Measurements from ENCODE around the gene NOTCH2.
"Not testable (repeated sequence)": the region's sequence is repeated elsewhere in the genome, so short reads cannot be mapped to it uniquely, and the experiment has no call there.

NOTCH2 gene

DNA sequence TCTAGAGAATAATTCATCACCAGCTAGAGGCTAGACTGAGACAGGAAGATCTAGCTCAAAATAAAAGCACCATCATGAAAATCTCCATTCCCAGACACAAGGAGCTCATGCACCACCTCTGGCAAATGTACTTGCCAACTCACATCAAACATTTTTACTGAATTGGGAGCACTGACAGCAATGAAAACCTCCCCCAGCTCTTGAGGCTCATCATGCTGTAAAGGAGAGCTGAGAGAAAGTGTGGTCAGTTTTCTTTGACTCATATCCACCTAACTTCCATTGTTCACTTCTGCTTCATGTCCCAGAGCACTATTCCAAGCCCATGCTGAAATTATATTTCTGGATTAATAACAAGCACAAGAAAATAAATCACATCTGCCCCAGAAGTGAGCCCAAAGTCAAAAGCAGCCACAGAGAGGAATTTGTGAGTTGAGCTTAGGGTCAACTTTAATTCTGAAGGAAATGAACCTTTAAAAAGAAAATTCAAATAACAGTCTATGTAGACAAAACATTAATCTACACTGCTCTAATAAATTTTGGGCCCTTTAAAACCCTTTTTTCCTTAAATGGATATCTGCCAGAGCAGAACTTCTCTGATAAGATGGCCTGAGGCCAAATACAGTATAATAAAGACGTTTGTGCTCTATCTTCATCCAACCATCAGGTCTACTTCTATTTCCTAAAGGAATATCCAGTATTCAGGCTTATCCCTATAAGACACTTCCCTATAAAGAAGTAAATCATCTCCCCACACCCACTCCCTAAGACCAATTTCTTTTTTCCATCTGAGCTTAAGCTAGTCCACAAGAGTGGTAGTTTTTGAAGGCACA, 87.3 kb downstream of the NOTCH2 start:
- no peak overlapping the region for H2BK5ac ChIP-seq (ENCODE audit: low read length)
- no peak overlapping the region for H4K8ac ChIP-seq (ENCODE audit: low read depth, low read length)
- no peak overlapping the region for H3K27ac ChIP-seq (replicated peaks; ENCODE audit: low read length)
- no peak overlapping the region for H3K4me2 ChIP-seq (ENCODE audit: insufficient read depth, low read length, poor library complexity, severe bottlenecking)
- no peak overlapping the region for H3K9ac ChIP-seq (ENCODE audit: low read depth, low read length, poor library complexity)
- H2BK12ac ChIP-seq (ENCODE audit: low read length) = no peak overlapping the region
- H3K79me1 ChIP-seq (ENCODE audit: low read depth, low read length) = peaks cover 2% of the 10 kb centered on the region
- H3K18ac ChIP-seq (ENCODE audit: low read length) = no peak overlapping the region
- no peak overlapping the region for H3K14ac ChIP-seq (ENCODE audit: low read length)
- no peak overlapping the region for H2BK120ac ChIP-seq (ENCODE audit: low read depth, low read length)
- H3K9me3 ChIP-seq (replicated peaks in 1 of 2; ENCODE audit: control insufficient read depth in 2 of 2, insufficient read depth in 1 of 2, low read depth in 1 of 2, low read length in 2 of 2) = no peaks in the 10 kb centered on the region
- no peak for DNase-seq (ENCODE audit: low spot score)
- no peak overlapping the region for H2BK15ac ChIP-seq (ENCODE audit: low read length)
- no peak overlapping the region for H2AK5ac ChIP-seq (ENCODE audit: low read depth, low read length)
- H3K4me1 ChIP-seq (ENCODE audit: control insufficient read depth in 2 of 2, insufficient read depth in 1 of 2, low read depth in 1 of 2, low read length in 2 of 2) = no peaks in the 10 kb centered on the region
- H3K23ac ChIP-seq (ENCODE audit: low read depth, low read length, poor library complexity) = no peak overlapping the region
- WGBS, 2 donors (ENCODE audit: extremely low coverage in 2 of 2, insufficient read length in 2 of 2, insufficient replicate concordance in 1 of 2) = no CpG with 5 or more reads among the region's 1 CpG
- no peak overlapping the region for H3K4ac ChIP-seq (ENCODE audit: low read length)
- H3K4me3 ChIP-seq (ENCODE audit: low read length in 2 of 2) = no peak overlapping the region
- H2AFZ ChIP-seq (ENCODE audit: low read length) = no peak overlapping the region
- H3K36me3 ChIP-seq (replicated peaks in 1 of 2; ENCODE audit: control insufficient read depth in 2 of 2, insufficient read depth in 2 of 2, low read length in 2 of 2) = peaks cover 2 to 16% of the 10 kb centered on the region in 2 donors
- H3K27me3 ChIP-seq (ENCODE audit: control insufficient read depth in 3 of 3, insufficient read depth in 3 of 3, low read depth in 1 of 3, low read length in 3 of 3) = no peaks in the 10 kb centered on the region
- no peak overlapping the region for H4K91ac ChIP-seq (ENCODE audit: low read depth, low read length, poor library complexity)

DNA sequence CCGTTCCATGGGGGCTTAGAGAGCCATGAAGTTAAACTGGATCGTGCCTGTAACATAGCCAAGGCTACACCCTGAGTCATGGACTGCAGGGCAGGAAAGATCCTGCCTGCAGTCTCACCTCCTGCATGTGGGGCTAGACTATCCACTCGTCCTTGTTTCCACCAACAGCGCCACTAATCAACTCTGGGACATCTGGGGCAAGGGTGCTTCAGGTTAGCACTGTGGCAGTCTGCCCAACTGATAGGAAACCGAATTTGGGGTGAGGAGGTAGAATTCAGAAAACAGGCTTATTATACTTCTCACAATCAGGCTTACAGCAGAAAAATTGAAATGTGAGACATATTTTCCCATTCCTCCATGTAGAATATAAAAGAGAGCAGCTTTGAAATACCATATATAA, 88.0 kb downstream of the NOTCH2 start:
- Histone ChIP-seq H3K9me3 (replicated peaks in 1 of 2; ENCODE audit: control insufficient read depth in 2 of 2, insufficient read depth in 1 of 2, low read depth in 1 of 2, low read length in 2 of 2) (no peaks in the 10 kb centered on the region), H2BK5ac (ENCODE audit: low read length) (no peak overlapping the region), H3K18ac (ENCODE audit: low read length) (no peak overlapping the region), H3K4me3 (ENCODE audit: low read length in 2 of 2) (no peak overlapping the region), H2AFZ (ENCODE audit: low read length) (no peak overlapping the region), H3K36me3 (replicated peaks in 1 of 2; ENCODE audit: control insufficient read depth in 2 of 2, insufficient read depth in 2 of 2, low read length in 2 of 2) (peaks cover 2 to 12% of the 10 kb centered on the region in 2 donors), H3K27ac (replicated peaks; ENCODE audit: low read length) (no peak overlapping the region), H4K91ac (ENCODE audit: low read depth, low read length, poor library complexity) (no peak overlapping the region), H4K8ac (ENCODE audit: low read depth, low read length) (no peak overlapping the region), H3K4ac (ENCODE audit: low read length) (no peak overlapping the region), H2BK12ac (ENCODE audit: low read length) (no peak overlapping the region), H3K9ac (ENCODE audit: low read depth, low read length, poor library complexity) (no peak overlapping the region), H2BK15ac (ENCODE audit: low read length) (no peak overlapping the region), H3K14ac (ENCODE audit: low read length) (no peak overlapping the region), H3K27me3 (ENCODE audit: control insufficient read depth in 3 of 3, insufficient read depth in 3 of 3, low read depth in 1 of 3, low read length in 3 of 3) (no peaks in the 10 kb centered on the region), H3K4me2 (ENCODE audit: insufficient read depth, low read length, poor library complexity, severe bottlenecking) (no peak overlapping the region), H2AK5ac (ENCODE audit: low read depth, low read length) (no peak overlapping the region), H2BK120ac (ENCODE audit: low read depth, low read length) (no peak overlapping the region), H3K23ac (ENCODE audit: low read depth, low read length, poor library complexity) (no peak overlapping the region), H3K4me1 (ENCODE audit: control insufficient read depth in 2 of 2, insufficient read depth in 1 of 2, low read depth in 1 of 2, low read length in 2 of 2) (no peaks in the 10 kb centered on the region), H3K79me1 (ENCODE audit: low read depth, low read length) (peaks cover 2% of the 10 kb centered on the region)
- no CpG with 5 or more reads among the region's 5 CpGs for WGBS, 2 donors (ENCODE audit: extremely low coverage in 2 of 2, insufficient read length in 2 of 2, insufficient replicate concordance in 1 of 2)
- no peak for DNase-seq (ENCODE audit: low spot score)

- no peak for DNase-seq (ENCODE audit: low spot score)
- no peak overlapping the region for H2AK5ac ChIP-seq (ENCODE audit: low read depth, low read length)
- H3K4me3 ChIP-seq (ENCODE audit: low read length in 2 of 2) = no peak overlapping the region
- no peaks in the 10 kb centered on the region for H3K9me3 ChIP-seq (replicated peaks in 1 of 2; ENCODE audit: control insufficient read depth in 2 of 2, insufficient read depth in 1 of 2, low read depth in 1 of 2, low read length in 2 of 2)
- H3K4me2 ChIP-seq (ENCODE audit: insufficient read depth, low read length, poor library complexity, severe bottlenecking) = no peak overlapping the region
- no peak overlapping the region for H3K27ac ChIP-seq (replicated peaks; ENCODE audit: low read length)
- H4K91ac ChIP-seq (ENCODE audit: low read depth, low read length, poor library complexity) = no peak overlapping the region
- H2BK15ac ChIP-seq (ENCODE audit: low read length) = no peak overlapping the region
- H2BK5ac ChIP-seq (ENCODE audit: low read length) = no peak overlapping the region
- H2AFZ ChIP-seq (ENCODE audit: low read length) = no peak overlapping the region
- H3K18ac ChIP-seq (ENCODE audit: low read length) = no peak overlapping the region
- peaks cover 0 to 1% of the 10 kb centered on the region in 2 donors for H3K36me3 ChIP-seq (replicated peaks in 1 of 2; ENCODE audit: control insufficient read depth in 2 of 2, insufficient read depth in 2 of 2, low read length in 2 of 2)
- H3K79me1 ChIP-seq (ENCODE audit: low read depth, low read length) = peaks cover 2% of the 10 kb centered on the region
- no peak overlapping the region for H3K14ac ChIP-seq (ENCODE audit: low read length)
- no peak overlapping the region for H3K9ac ChIP-seq (ENCODE audit: low read depth, low read length, poor library complexity)
- H3K4me1 ChIP-seq (ENCODE audit: control insufficient read depth in 2 of 2, insufficient read depth in 1 of 2, low read depth in 1 of 2, low read length in 2 of 2) = peaks cover 0 to 2% of the 10 kb centered on the region in 2 donors
- no peak overlapping the region for H2BK12ac ChIP-seq (ENCODE audit: low read length)
- no peaks in the 10 kb centered on the region for H3K27me3 ChIP-seq (ENCODE audit: control insufficient read depth in 3 of 3, insufficient read depth in 3 of 3, low read depth in 1 of 3, low read length in 3 of 3)
- H4K8ac ChIP-seq (ENCODE audit: low read depth, low read length) = no peak overlapping the region
- H2BK120ac ChIP-seq (ENCODE audit: low read depth, low read length) = no peak overlapping the region
- WGBS, 2 donors (ENCODE audit: extremely low coverage in 2 of 2, insufficient read length in 2 of 2, insufficient replicate concordance in 1 of 2) = 100% methylated on average over 2 of the region's 4 CpGs; no CpG with 5 or more reads in 1 of the 2 donors
- no peak overlapping the region for H3K23ac ChIP-seq (ENCODE audit: low read depth, low read length, poor library complexity)
- H3K4ac ChIP-seq (ENCODE audit: low read length) = no peak overlapping the region
Observed at GRCh38 chr1:119978018-119978505, 91.4 kb downstream of the NOTCH2 start.

DNA sequence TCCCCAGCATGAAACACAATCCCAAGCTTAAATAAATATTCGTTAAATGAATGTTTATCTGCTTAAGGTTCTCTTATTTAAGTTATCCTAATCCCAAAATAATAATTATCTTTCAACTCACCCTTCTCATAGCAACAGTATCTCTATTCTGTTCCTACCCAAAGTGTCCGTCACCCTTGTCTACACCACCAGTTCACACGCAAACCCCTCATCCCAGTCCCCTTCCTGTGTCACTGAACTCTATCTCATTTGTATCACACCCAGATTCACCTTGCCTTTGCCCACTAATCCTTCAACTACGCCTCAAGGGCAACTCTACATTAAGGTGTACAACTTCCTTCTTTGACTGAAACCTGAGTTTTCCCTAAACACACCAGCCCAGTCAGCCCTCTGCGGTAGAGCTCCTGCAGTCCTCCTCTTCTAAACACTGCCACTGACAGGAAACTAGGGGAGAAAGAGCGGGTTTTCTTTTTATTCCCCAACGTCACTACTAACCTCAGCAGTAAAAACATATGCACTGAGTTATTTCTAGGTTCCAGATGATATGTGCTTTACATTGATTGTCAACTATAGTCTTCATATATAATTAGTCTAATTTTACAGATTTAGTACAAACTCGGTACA, 92.2 kb downstream of the NOTCH2 start:
- not testable (repeated sequence) for H4K91ac ChIP-seq (ENCODE audit: low read depth, low read length, poor library complexity); H3K27ac ChIP-seq (replicated peaks; ENCODE audit: low read length); H2BK5ac ChIP-seq (ENCODE audit: low read length); H3K14ac ChIP-seq (ENCODE audit: low read length); H3K27me3 ChIP-seq (ENCODE audit: control insufficient read depth in 3 of 3, insufficient read depth in 3 of 3, low read depth in 1 of 3, low read length in 3 of 3); H3K4ac ChIP-seq (ENCODE audit: low read length); H2BK120ac ChIP-seq (ENCODE audit: low read depth, low read length); H3K18ac ChIP-seq (ENCODE audit: low read length); H3K23ac ChIP-seq (ENCODE audit: low read depth, low read length, poor library complexity); DNase-seq (ENCODE audit: low spot score); H2AK5ac ChIP-seq (ENCODE audit: low read depth, low read length); H3K9ac ChIP-seq (ENCODE audit: low read depth, low read length, poor library complexity); H3K4me1 ChIP-seq (ENCODE audit: control insufficient read depth in 2 of 2, insufficient read depth in 1 of 2, low read depth in 1 of 2, low read length in 2 of 2); H2AFZ ChIP-seq (ENCODE audit: low read length); H3K4me3 ChIP-seq (ENCODE audit: low read length in 2 of 2); H3K79me1 ChIP-seq (ENCODE audit: low read depth, low read length); H4K8ac ChIP-seq (ENCODE audit: low read depth, low read length); H3K36me3 ChIP-seq (replicated peaks in 1 of 2; ENCODE audit: control insufficient read depth in 2 of 2, insufficient read depth in 2 of 2, low read length in 2 of 2); H2BK12ac ChIP-seq (ENCODE audit: low read length); H3K4me2 ChIP-seq (ENCODE audit: insufficient read depth, low read length, poor library complexity, severe bottlenecking); H3K9me3 ChIP-seq (replicated peaks in 1 of 2; ENCODE audit: control insufficient read depth in 2 of 2, insufficient read depth in 1 of 2, low read depth in 1 of 2, low read length in 2 of 2); H2BK15ac ChIP-seq (ENCODE audit: low read length)
- no CpG with 5 or more reads among the region's 8 CpGs for WGBS, 2 donors (ENCODE audit: extremely low coverage in 2 of 2, insufficient read length in 2 of 2, insufficient replicate concordance in 1 of 2)
